B cell (primary cell): ENCODE measurements around the gene PTPRF.

Experiments
- CTCF ChIP-seq: fragments of 200-600 bp; IDR thresholded peaks from one replicate; pipeline ENCODE4 v1.8.0; 2022; ENCODE audit warnings: antibody characterized with exemption, mild to moderate bottlenecking
- EZH2 ChIP-seq: IDR thresholded peaks from 2 replicates; pipeline ENCODE4 v1.6.1; 2012; ENCODE audit warnings: borderline replicate concordance, low read depth, mild to moderate bottlenecking, moderate library complexity, low read length; ENCODE audit not compliant: insufficient read depth, poor library complexity, severe bottlenecking

DNA sequence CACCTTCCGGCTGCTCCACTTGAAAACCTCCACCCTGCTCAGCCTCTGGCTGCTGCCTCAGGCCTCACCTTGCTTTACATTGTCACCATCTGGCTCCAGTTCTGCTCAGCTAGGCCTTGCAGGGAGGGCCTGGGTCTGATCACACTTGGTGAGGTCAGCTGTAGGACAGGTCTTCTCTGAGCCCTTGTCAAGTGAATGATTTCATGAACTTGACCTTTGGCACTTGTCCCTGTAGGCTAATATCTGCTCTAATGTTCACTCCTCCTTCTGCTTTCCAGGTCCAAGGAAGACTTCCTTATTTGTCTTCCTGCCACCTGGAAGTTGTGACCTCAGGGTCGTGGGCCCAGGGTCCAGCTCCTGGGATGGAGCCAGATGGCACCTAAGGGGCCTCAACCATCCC is 41.4 kb downstream of the PTPRF start:
- TF ChIP-seq CTCF (no peak), EZH2 (no peak)
